Kidney glomerular epithelial cell (primary cell): ENCODE measurements around the gene ABCD4.
A peak's percentile ranks its signal among the peaks of the same experiment; 100 is the strongest.
"Not testable (repeated sequence)": the region's sequence is repeated elsewhere in the genome, so short reads cannot be mapped to it uniquely, and the experiment has no call there.

Experiments
- DNase-seq: peaks from one replicate; lab custom pipeline; 2025; lab: John Stamatoyannopoulos, UW

ABCD4 gene

GRCh38 chr14:74302634-74303569, at the start of gene ABCD4:
TSS of gene ABCD4 (minus strand) at chr14:74302934. CDS start at chr14:74302912, 22 bp downstream.
- DNase-seq = peak; percentile 85

- no peak for DNase-seq
These were observed 48.2 kb upstream of the ABCD4 start for GRCh38 chr14:74350928-74351323.

GRCh38 chr14:74350211-74350927, 47.6 kb upstream of the ABCD4 start:
- no peak for DNase-seq

GRCh38 chr14:74349757-74350156, 47.0 kb upstream of the ABCD4 start:
- DNase-seq = no peak

- DNase-seq = no peak
These were observed 46.2 kb upstream of the ABCD4 start for GRCh38 chr14:74348735-74349463.

GRCh38 chr14:74348241-74348734, 45.6 kb upstream of the ABCD4 start, which contains the start of gene VRTN:
TSS of gene VRTN (plus strand) at chr14:74348471. CDS start at chr14:74356784, 8,313 bp downstream.
- no peak for DNase-seq

GRCh38 chr14:74347795-74348100, 45.0 kb upstream of the ABCD4 start:
- DNase-seq = no peak

- DNase-seq = no peak
These were observed 44.5 kb upstream of the ABCD4 start for GRCh38 chr14:74347097-74347794.

- no peak for DNase-seq
These were observed 43.6 kb upstream of the ABCD4 start for GRCh38 chr14:74346341-74346740.

- no peak for DNase-seq
These were observed 31.2 kb upstream of the ABCD4 start for GRCh38 chr14:74333909-74334308.

GRCh38 chr14:74329950-74330552, 27.3 kb upstream of the ABCD4 start:
- not testable (repeated sequence) for DNase-seq

- DNase-seq = no peak
These were observed 23.8 kb upstream of the ABCD4 start for GRCh38 chr14:74326369-74327152.

GRCh38 chr14:74325446-74325845, 22.7 kb upstream of the ABCD4 start:
- no peak for DNase-seq

- DNase-seq = peak; percentile 33
These were observed 22.2 kb upstream of the ABCD4 start for GRCh38 chr14:74324931-74325361.

GRCh38 chr14:74314576-74314975, 11.8 kb upstream of the ABCD4 start:
- DNase-seq = peak; percentile 11

- DNase-seq = no peak
These were observed 10.9 kb upstream of the ABCD4 start for GRCh38 chr14:74313601-74314000.

- DNase-seq = no peak
These were observed 9.4 kb upstream of the ABCD4 start for GRCh38 chr14:74312161-74312560.

- DNase-seq = no peak
These were observed 6.6 kb upstream of the ABCD4 start for GRCh38 chr14:74309125-74310022.

GRCh38 chr14:74308695-74309094, 6.0 kb upstream of the ABCD4 start:
- DNase-seq = no peak
